ENCODE data around the gene TBC1D14.

GRCh38 chr4:6926081-6926480 lies 16.5 kb downstream of the TBC1D14 start:
- TF ChIP-seq POLR2A (IDR thresholded peaks at IDR 0.05) (no peak), CTCF (IDR thresholded peaks at IDR 0.05 in 8 of 11, conservative IDR thresholded peaks at IDR 0.05 in 3 of 11) (no peak)

Data from spleen (tissue), 7 donors.